GM21737 (cell line): ENCODE measurements around the gene IRS2.
"Not testable (repeated sequence)": the region's sequence is repeated elsewhere in the genome, so short reads cannot be mapped to it uniquely, and the experiment has no call there.

Experiments
- ATAC-seq: cut with Tn5 transposase; IDR thresholded peaks from one replicate; pipeline ENCODE4 v1.9.1; 2021; ENCODE audit warnings: mild to moderate bottlenecking, moderate library complexity; ENCODE audit not compliant: unreplicated experiment

Gene IRS2, protein sequence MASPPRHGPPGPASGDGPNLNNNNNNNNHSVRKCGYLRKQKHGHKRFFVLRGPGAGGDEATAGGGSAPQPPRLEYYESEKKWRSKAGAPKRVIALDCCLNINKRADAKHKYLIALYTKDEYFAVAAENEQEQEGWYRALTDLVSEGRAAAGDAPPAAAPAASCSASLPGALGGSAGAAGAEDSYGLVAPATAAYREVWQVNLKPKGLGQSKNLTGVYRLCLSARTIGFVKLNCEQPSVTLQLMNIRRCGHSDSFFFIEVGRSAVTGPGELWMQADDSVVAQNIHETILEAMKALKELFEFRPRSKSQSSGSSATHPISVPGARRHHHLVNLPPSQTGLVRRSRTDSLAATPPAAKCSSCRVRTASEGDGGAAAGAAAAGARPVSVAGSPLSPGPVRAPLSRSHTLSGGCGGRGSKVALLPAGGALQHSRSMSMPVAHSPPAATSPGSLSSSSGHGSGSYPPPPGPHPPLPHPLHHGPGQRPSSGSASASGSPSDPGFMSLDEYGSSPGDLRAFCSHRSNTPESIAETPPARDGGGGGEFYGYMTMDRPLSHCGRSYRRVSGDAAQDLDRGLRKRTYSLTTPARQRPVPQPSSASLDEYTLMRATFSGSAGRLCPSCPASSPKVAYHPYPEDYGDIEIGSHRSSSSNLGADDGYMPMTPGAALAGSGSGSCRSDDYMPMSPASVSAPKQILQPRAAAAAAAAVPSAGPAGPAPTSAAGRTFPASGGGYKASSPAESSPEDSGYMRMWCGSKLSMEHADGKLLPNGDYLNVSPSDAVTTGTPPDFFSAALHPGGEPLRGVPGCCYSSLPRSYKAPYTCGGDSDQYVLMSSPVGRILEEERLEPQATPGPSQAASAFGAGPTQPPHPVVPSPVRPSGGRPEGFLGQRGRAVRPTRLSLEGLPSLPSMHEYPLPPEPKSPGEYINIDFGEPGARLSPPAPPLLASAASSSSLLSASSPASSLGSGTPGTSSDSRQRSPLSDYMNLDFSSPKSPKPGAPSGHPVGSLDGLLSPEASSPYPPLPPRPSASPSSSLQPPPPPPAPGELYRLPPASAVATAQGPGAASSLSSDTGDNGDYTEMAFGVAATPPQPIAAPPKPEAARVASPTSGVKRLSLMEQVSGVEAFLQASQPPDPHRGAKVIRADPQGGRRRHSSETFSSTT (N-terminal part only)

DNA sequence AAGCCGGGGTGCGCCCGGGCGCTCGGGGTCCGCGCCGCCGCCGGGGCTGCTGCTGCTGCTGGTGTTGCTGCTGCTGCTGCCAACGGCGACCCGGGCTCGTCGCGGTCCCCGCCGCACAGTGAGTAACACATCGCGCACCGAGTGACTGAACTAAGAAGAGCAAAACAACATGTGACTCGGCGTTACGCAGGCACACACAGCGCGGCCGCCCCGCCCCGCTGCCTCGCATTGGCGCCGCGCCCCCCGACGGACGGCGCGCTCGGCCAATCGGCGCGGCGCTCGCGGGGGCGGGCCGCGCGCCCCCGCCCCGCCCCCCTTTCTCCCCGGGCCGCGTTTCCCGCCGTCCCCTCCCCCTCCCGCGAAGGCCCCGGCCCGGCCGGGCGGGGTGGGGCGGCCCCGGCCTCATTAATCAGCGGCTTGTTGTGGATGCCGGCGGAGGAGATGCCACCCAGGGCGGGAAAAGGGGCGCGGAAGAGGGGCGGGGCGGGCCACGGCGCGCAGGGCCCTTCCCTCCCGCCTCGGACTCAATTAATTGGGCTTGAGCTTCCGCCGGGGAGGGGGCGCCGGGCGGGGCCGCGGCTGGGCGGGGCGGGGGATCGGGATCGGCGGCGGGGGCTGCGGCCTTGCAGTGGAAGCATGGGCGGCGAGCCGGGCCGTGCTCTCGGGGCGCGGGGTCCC lies at the start of gene IRS2:
IRS2 (minus strand) TSS at position 127 of the 678 bp plus-strand sequence. CDS start 530 bp downstream, outside the sequence.
- peak; percentile 95 for ATAC-seq

DNA sequence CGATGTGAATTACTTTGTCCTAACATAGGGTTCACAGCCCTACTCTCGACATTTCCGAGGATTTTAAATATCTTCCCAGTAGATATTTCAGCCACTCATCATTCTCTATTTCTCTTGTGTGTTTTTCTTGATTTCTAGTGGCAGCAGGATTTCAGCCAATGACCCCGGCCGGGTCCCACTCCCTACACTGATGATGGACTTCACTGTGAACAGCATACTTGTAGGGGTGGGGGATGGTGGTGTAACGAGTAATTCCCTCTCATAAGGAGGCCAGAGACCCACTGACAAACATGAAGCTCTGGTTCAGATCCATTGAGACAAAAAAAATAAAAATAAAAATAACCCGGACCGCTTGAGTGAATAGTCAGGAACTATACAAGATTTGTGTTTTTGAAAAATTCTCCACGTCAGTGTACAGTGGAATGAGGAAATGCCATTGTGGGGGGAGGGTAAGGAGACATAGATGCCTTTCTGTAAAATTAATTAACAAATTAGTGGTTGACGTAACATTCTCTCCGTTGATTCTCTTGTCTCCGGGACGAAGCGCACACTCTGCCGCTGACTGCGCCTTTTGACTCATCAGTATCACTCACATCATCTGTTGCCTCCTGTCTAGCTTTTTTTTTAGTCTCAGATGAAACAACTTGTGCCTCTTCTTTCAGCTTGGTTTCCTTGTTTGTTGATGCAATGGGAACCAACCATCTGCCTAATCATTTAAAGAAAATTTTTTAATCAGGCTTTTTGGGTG lies 48.8 kb upstream of the IRS2 start:
- no peak for ATAC-seq

DNA sequence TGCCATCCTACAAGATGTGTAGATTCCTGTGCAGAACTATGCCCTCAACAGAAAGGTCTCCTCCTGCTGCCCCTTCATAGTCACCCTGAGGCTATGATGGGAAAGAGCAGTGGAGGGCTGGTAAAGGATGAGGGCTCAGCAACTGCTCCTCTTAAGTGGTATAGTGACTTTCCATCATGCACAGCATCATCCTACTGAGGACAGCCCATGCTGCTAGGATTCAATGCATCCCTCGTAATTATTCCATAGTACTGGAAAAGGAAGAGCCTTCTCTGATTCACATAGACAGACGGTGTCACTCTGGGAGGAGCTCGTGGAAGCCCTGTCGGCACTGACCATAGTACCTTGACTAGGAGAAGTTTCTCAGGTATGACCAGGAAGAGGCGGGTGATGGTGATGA lies 47.6 kb upstream of the IRS2 start:
- ATAC-seq, result no peak

DNA sequence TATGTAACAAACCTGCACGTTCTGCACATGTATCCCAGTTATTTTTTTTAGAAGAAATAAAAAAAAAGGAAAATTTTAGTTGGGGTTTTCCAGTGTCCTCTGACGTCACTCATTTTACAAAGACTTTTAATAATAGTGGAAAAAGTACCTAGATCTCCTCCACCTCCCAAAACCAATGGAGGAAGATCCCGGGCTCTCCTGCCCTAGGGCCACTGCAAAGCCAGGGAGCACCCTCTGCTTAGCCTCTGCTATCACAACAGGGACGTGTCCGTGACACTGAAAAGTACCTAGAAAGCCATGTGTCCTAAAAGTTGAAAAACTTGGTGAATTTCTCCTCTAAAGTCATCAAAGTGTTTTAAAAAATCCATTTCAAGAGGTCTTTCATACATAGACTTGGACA lies 46.7 kb upstream of the IRS2 start:
- ATAC-seq, result no peak

DNA sequence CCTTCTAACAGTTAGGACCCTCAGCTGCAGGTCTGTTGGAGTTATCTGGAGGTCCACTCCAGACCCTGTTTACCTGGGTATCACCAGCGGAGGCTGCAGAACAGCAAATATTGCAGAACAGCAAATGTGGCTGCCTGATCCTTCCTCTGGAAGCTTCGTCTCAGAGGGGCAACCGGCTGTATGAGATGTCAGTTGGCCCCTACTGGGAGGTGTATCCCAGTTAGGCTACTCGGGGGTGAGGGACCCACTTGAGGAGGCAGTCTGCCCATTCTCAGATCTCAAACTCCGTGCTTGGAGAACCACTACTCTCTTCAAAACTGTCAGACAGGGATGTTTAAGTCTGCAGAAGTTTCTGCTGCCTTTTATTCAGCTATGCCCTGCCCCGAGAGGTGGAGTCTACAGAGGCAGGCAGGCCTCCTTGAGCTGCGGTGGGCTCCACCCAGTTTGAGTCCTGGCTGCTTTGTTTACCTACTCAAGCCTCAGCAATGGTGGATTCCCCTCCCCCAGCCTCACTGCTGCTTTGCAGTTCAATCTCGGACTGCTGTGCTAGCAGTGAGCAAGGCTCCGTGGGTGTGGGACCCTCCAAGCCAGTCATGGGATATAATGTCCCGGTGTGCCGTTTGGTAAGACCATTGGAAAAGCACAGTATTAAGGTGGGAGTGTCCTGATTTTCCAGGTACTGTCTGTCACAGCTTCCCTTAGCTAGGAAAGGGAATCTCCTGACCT lies 42.4 kb upstream of the IRS2 start:
- ATAC-seq, result not testable (repeated sequence)

DNA sequence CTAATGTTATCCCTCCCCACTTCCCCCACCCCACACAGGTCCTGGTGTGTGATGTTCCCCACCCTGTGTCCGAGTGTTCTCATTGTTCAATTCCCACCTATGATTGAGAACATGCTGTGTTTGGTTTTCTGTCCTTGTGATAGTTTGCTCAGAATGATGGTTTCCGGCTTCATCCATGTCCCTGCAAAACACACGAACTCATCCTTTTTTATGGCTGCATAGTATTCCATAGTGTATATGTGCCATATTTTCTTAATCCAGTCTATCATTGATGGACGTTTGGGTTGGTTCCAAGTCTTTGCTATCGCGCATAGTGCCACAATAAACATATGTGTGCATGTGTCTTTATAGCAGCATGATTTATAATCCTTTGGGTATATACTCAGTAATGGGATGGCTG lies 36.8 kb upstream of the IRS2 start:
- ATAC-seq, result not testable (repeated sequence)

DNA sequence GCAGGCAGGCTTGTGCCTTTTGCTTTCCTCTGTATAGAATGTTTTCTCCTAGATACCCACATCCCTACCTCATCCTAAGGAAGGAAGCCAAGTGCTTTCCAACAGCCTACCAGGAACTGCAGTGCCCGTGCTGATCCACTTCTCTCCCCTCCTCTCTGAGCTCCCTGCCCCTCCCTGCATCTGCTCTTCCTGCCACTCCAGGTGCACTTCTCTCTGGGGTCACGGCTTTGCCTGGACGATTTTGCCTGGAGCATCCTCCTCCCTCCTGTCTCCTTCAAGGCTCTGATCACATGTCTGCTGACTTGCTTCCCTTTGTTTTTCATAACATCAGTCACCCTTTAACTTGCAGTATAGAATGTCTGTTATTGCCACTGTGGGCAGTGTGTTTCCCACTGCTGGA lies 34.7 kb upstream of the IRS2 start:
- ATAC-seq, result no peak

DNA sequence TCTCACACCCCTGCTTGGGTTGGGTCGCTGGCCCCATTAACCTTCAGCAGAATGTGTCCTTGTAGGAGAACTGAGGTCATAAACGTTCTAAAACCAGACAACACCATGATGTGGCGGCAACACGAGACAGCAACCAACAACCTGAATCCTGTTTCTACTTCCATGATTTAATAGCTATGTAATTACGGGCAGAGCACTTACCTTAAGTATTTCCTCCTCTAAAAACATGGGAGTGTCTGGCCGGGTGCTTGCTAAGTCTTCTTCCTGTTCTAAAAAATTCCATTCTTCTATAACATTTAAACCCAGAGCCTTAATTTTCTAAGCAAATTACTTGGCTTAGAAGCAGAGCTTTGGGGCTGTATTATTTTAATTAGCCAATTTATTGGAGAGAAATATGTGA lies 33.5 kb upstream of the IRS2 start:
- no peak for ATAC-seq

DNA sequence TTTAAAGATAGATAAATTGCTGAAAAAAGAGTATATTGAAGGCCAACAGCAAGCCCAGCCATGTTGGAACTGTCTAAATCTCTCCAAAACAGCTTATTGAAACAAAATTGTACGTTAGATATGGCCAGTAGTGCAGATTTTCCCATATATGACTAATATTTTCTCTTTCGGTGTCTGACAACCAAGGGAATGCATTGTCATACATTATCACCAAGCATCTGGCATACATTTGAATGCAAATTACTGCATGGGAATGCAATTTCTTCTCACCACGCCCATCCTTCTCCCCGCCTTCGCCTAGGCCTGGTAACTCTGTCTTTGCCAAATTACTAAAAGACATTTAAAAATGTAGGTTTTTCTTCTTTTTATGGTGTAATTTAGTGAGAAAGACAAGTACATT lies 32.5 kb upstream of the IRS2 start:
- ATAC-seq, result no peak

DNA sequence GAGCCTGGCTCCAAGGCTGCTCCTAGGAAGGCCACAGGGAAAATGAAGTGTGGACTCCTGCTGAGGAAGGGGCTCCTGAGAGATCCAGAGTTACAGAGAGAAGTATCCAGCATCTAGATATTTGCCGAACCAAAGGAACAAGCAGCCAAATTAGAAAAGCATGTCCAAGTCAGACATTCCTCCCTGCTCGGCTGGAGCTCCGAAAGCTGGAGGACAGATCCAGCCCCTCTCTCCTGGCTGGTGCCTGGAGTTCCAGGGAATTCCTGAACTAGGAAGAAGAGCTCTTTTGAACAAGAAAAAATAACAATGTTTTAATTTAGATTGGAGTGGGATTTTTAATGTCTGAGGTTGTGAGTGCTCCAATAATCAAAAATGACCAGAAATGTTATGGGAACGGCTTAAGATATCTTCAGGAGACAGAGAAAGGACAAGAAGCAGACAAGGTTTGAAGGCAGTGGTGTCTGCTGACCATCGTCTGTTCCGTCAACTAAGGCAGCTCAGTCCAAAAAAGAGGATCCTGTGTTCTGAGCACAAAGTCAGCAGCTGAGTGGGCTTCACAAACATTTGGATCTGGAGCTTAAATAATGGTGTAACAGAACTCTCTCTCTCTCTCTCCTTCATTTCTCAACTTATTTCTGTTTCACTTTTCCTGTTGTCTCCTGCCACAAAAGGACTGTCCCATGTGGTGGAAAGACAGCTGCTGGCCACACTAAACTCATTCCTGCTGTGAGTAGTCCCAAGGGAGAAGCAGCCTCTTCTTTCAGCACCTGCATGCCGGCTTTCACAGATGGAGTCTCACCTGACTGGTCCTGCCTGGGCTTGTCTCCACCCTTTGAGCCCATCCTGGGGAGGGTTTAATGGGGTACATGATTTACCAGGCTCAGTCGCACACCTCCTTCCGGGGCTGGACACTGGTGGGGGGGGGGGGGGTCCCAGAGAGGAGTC lies 31.5 kb upstream of the IRS2 start:
- no peak for ATAC-seq

DNA sequence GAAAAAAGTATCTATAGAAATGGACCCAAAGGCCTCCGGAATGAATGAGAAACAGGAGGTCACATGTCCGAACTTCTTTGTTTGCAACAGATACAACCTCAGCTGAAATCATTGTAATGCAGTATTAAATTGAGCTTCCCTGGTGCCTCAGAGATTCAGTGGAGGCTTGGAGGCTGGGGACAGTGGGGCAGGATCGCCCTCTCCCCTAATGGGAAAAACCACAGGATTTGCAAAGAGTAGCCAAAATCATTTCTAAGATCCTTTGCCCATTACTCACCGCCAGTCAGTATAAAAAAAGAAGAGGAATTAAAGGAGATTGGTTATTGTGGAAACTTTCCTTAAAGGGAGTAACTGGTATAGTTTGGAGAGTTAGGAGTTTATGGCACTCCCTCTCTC lies 30.4 kb upstream of the IRS2 start:
- ATAC-seq, result no peak

DNA sequence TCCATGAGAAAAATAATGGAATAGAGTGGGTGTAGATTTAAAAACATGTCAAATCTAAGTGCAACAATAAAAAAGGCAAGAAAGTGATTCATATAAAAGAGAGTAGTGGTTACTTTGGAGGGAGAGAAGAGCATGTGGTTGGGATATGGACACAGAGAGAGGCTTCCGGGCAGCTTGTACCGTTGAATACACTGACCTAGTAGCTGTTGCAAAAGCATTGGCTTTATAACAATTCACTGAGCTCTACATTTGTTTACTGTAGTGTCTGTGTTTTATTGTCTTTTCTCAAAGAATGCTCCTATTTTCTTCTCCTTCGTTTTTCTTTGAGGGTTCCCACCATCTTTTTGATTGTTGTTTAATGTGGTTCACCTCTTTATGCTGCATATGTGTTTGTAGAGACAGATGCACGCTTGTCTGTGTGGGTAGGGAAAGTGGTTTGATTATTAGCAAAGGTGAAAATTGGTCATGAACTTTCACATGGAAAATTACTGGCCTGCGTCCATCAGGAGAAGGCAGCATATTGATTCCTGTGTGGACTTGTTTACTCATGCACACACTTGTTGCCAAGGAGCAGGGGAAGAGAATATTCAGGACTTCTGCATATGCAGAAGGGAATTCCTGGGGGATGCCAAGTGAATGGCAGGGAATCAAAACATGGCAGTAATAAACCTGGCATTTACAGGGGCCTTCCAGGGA lies 29.9 kb upstream of the IRS2 start:
- no peak for ATAC-seq

DNA sequence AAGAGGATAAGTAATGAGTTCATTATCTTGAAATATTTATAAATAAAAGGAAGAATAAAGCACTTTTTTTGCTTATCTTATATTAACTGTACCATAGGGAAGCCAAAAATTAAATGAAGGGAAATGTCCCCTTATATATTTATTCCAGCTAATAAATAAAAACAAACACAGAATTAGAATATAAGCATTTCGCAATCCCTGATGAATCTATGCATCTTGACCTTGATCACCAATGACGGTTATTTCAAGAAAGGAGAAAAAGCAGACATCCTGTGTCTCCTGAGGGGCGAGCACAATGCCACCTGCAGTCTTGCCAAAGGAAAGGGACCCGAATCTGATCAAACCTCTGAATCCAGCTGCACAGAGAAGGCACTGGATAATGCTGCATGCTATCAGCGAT lies 29.3 kb upstream of the IRS2 start:
- ATAC-seq, result no peak

DNA sequence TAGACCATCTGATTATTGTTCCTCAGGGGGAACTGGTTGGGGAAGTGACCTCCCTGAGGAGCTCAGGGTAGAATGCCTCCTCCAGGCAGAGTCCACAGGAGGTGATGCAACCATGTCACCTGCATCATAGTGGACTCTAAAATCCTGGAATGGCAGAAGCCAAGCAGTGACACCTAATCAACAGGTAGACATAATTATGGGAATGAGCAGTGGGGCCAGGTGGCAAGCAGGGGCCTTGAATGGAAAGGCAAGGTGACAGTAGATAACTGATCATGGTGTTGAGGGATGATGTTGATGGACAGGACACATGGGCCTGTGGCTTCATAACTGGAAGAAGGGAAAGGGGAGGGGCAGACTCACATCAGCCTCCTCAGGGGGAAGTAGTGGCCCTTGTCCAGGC lies 27.3 kb upstream of the IRS2 start:
- no peak for ATAC-seq

DNA sequence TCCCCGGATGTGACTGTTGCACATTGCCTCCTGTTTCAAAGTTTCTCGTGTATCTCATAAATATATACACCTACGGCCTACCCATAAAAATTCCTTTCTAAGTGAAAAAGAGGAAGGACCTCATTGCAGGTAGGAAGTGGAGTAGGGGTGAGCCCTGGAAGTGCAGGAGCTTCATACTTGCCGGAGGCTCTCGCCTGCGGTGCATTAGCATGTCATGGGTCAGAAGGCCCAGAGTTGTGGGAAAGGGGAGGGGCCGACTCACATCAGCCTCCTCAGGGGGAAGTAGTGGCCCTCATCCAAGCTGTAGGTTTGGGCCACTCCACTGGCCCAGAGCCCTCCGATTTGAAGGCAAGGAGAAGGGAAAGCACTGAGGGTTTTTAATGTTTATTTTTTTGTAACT lies 26.0 kb upstream of the IRS2 start:
- ATAC-seq, result no peak

DNA sequence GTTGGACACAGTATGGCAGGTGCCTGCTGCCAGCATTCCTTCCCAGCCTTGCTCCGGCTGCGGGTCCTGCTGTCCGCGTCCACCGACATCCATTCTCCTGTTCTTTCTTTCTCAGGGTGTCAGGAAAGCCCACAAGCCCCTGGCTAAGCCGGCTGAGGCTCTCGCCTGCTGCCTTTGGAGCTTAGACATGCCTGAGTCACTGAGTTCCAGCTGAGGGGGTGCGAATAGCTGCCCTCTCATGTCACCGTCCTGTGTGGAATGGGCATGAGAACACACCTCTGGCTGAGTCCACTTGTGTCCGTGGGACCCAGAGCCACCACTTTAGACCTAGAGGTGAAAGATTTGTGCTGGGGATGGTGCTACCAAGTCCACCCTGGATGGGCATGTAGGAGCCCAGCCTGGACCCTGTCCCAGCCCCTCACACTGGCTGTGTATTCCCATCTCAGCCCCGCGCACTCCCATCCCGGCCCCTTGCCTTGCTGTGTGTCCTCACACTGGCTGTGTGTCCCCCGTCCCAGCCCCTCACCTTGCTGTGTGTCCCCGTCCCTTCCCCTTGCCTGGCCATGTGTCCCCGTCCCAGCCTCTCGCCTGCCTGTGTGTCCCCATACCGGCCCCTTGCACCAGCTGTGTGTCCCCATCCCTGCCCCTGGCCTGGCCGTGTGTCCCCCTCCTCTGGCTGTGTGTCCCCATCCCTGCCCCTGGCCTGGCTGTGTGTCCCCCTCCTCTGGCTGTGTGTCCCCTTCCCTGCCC lies 24.6 kb upstream of the IRS2 start:
- ATAC-seq, result no peak
